ENCODE measurements around the gene CDH22.

Gene CDH22

GRCh38 chr20:46265539-46265938, 42.8 kb downstream of the CDH22 start:
- DNase-seq, result no peak

GRCh38 chr20:46264391-46265266, 43.7 kb downstream of the CDH22 start:
- DNase-seq, result no peak

- DNase-seq, result no peak
Measured at GRCh38 chr20:46261456-46262253, 46.6 kb downstream of the CDH22 start.

DNA sequence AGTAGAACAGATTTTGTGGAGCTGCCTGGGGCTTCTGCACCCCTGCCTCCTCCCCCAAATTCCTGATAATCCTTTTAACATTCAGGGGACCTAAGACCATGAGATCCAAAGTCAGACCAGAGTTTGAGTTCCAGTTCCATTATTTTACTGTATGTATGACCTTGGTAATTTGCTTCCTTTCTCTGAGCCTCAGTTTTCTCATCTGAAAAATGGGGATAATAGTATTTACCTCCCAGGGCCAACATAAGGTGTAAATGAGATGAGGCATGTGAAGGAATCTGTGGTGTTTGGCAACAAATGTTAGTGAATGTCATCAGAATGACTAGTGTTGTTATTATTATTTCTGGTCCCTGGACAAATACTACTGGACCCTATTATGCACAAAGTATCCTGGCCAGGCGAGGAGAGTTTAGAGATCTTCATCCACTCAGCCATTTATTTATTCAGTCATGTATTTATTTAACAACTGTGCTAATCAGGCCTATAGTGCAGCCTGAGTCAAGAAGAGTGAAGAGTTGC, 47.3 kb downstream of the CDH22 start:
- DNase-seq, result no peak

DNA sequence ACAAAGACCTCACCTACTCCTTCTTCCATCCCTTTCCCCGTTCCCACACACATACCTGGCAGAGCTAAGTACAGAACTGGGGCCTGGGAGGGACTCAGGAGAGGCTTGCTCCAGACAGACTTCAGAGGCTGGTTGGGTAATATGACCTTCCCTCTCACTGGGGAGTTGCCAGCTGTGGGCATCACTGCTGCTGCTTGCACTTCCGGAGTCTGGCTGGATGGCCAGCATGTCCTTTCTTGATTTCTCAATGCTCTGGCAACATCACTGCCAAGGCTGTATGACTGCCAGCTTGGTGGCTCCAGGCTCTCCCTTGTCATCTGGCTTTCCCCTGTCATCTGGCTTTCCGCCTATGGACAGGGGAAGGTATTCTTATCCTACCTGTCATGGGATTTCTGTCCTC, 47.8 kb downstream of the CDH22 start:
- DNase-seq, result no peak

DNA sequence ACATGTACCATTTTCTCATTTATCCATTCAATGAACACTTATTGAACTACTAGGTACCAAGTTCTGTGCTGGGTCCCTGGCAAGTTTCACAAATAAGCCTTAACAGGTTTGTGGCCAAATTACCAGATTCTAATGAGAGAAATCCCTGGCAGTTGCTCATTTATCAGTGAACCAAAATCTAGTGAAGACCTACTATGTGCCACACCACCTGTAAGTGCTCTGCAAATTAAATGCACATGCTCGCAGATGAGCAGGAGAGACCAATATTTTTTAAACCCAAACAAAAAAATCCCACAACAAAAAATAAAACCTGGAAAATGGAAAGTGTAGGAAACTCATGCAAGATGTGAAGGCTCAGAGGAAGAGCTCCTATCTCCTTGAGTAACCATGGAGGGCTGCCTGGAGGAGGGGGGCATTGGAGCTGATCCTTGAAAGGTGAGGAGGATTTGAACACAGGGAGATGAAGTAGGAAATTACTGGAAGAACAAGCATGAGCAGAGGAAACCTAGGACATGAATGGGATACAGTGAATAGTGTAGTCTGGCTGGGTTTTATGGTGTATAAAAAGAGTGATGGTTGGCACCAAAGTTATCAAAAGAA, 48.9 kb downstream of the CDH22 start:
- no peak for DNase-seq

DNA sequence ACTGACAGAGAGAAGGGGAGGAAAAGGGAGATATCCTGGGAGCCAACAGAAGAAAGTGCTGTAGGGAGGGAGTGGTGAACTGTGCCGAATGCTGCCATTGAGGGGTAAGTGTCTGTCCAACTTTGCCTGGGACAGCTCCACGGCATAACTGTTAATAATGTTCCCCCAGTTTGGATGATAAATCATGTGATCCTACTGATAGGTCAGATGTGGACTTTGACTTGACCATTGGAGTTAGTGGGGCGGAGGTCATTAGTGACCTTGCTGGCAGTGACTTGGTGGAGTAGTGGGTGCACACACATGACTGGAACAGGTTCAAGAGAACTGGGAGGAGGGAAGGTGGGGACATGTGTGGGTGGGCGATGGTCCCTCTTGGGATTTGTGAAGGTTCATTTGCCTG, 50.4 kb downstream of the CDH22 start:
- DNase-seq, result no peak

- no peak for DNase-seq
Measured at GRCh38 chr20:46256293-46256692, 52.0 kb downstream of the CDH22 start.

DNA sequence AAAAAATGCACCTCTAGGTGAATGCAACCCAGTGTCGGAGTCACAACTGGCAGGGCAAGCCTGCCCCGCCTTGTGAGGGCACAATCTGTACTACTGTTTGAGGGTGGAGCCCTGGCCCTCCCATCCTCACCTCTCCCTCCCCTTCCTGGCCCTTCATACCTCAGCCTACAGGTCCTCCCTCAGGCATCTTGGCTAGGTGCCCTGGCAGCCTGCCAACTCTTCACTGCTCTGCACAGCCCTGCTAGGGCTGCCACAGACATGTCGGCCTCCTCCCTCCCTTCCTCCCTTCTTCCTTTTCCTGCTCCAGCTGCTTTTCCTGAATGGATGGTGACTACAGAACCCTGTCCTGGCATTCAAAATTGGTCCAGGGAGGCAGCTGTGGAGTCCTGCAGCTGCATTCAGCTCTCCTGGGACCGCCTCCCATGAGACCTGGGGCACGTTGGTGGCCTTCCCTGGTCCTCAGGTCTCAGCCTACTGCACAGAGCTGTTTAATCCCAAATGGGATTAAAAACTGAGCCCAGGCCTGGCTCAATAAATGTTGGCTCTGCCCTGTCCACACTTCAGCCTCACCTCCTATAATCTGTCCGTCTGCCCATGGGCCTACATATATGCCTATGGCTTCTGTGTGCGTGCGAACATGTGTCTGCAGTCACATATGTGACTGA, 52.7 kb downstream of the CDH22 start:
- no peak for DNase-seq

GRCh38 chr20:46253391-46253790, 54.9 kb downstream of the CDH22 start:
- DNase-seq, result no peak

DNA sequence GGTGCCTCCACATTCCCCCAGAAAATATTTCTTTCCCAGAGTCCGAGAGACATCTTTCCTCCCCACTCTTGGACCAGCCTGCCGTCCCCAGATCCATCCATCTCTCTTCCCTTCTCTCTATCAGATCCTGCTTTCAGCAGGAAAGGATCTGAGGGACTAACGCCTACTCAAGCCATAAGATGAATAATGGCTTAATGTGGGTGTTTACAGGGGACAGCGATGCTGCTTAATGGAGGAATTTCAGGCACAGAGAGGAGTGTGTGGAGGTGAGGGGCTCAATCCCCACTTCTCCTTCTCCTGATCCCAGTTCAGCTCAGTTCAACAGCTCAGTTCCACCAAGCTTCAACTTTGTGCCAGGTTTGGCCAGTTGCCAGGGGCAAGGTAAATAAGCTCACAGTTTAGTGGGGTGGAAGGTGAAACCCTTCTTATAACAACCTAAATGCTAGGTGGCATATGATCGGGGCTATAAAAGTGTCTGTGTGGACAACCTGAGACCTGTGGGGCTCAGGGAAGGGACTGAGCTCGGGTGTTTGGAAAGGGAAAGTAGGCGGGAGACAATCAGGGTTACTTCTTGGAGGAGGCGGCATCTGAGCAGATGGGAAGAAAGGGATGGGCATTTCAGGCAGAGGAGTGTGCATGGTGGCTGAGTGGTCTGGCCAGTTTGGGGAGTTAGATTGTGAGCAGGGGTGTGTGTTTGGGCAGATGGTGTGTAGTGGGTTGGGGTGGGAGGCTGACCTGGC, 55.8 kb downstream of the CDH22 start:
- no peak for DNase-seq

GRCh38 chr20:46251211-46251673, 57.1 kb downstream of the CDH22 start:
- no peak for DNase-seq

GRCh38 chr20:46250772-46251171, 57.5 kb downstream of the CDH22 start:
- DNase-seq, result no peak

DNA sequence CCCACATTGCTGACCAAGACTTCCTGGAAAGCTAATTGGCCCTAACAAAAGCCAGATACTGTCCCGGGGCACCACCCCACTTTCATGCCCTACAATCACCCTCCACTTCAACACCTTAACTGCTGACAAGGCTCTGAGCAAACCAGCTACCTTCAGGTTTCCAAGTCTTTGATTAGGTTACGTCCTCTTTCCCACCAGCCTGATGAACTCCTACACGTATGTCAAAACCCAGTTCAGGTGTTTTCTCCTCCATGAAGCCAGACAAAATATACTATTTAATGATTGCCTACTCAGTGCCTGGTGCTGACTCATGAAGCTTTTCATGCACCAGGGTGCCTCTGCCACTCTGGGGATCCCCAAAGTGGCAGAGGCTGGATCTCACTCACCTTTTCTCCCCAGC, 58.6 kb downstream of the CDH22 start:
- no peak for DNase-seq

DNA sequence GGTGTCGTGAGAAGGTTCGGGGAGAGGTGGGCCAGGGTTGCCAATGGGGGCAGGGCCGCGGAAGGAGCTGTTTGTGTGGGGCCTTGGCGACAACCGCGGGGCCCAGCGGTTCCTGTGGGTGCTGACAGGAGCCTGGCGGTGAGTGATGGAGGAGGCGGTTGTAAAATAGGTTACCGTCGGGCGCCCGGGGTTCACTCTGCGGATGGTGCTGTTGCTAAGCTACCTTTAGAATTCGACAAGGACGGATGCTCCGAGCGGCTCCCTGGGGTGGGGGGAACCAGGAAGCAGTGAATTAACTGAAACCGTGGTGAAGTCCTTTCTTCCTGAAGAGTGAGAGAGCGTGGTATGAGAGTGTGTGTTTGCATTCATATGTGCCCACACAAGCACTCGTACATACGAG, 61.7 kb downstream of the CDH22 start:
- peak in 1 of 2 experiments; percentile 22 for DNase-seq

GRCh38 chr20:46243707-46244628, 64.3 kb downstream of the CDH22 start:
- DNase-seq, result no peak

- DNase-seq, result no peak
Measured at GRCh38 chr20:46242390-46242789, 65.9 kb downstream of the CDH22 start.

DNA sequence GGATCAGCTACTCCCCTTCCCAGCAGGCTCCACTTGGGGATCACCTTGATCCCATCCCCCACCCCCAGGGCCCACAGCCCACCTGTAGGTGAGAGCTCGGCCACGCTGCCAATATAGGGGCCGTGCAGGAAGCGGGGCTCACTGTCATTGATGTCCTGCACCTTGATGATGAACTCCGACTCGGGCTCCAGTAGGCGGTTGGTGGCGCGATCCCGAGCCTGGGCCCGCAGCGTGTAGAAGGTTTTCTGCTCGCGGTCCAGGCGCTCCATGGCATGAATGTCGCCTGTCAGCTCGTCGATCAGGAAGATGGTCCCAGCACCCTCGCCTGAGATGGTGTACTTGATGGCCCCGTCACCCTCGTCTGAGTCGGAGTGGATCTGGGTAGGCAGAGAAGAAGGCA, 67.4 kb downstream of the CDH22 start:
- DNase-seq, result no peak

- no peak for DNase-seq
Measured at GRCh38 chr20:46240065-46240464, 68.2 kb downstream of the CDH22 start.

GRCh38 chr20:46237736-46238135, 70.6 kb downstream of the CDH22 start:
- no peak for DNase-seq

DNA sequence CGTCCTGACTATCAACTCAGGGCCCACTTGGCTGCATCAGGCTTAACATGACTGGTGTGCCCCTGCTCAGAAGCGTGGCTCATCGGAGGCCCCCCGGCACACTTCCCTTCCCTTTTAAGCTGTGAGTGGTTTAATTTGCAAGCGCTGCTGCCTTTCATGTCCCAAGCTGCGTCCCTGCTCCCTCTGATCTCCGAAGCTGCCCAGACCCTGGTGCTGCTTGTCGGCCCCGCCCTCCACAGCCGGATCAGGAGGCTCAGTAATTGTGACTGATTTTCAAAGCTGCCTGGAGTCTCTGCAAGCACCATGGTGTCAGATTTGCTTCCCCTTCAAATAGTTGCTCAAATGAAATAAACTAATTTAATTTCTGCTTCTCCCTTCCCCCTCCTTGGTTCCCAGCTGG, 71.1 kb downstream of the CDH22 start:
- no peak for DNase-seq

Measured in activated T-cell treated with anti-CD3 and anti-CD28 coated beads, Interleukin-2, amount 50 U/mL, for 48 hours (primary cell).